GM21619 (cell line): Measurements from ENCODE around the gene EYA4.

Experiments
- ATAC-seq: cut with Tn5 transposase; IDR thresholded peaks from one replicate; pipeline ENCODE4 v1.9.1; 2021; ENCODE audit not compliant: unreplicated experiment

The EYA4 gene

DNA sequence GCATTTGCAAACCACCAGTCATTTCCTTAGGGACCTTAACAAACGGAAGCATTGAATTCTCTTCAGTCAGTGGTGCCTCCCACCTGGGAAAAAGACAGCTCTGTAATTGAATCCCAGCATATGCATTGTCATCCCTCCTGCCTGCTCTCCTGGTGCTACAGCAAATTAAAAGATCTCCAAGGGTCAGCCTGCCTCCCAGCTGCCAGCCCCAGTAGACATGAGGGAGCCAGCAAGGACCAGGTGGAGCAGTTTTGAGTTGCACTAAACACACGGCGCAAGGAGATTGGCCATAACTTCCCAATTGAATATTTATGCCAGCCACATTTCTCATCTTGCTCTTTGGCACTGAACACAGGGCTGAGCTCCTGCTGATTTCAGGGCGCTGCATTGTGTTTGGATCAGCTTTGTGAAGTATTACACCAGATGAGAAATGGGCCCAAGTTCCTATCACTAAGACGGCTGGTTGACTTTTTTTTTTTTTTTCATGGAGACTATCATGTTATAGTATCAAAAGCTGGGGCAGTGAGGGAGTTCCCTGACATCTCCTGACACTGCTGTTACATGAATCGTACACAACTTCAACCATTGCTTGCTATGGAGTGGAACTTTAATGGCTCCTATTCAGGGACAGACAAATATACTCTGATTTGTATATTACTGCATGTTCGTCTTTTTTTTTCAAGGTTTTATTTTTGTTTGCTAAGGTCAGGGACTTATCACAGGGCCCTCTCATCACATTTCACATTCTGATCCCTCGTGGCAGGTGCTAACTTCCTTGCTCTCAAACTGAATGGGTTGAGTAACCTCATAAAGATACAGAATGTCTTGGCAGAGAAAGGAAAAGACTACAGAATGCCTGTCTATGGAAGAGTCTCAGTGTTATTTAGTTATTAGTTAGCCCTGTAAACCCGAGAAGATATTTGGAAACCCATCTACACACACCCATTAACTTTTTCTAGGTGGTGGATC is 191.1 kb downstream of the EYA4 start:
- ATAC-seq: no peak

DNA sequence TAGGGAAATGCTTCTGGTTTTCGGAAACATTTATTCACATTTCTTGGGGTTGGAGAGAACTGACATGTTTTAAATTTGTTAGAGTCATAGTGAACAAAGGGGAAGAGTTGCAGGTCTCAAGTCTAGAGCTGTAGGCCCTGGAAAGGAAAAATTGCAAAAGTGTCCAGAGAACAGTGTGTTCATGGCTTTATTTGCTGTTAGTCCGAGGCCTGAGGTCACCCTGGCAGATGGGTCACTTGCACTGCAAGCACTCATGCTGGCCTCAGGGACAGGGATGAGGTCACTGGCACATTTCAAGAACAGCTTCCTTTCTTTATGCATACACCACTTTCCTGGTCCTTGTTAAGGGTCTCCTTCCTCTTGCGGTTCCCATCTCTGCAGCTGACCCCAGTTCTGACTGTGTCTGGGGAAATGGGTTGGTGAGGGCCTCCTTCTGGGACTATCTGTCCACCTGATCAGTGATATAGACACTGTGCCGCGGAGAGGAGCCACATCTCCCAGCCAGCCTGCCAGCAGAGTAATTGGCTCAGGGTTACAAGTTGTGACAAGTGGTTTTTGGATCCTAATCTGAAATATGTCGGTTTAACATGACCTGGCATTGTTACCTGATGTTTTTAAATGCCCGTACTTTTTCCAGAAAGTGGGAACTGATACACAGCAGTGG is 194.0 kb downstream of the EYA4 start:
- ATAC-seq: no peak

DNA sequence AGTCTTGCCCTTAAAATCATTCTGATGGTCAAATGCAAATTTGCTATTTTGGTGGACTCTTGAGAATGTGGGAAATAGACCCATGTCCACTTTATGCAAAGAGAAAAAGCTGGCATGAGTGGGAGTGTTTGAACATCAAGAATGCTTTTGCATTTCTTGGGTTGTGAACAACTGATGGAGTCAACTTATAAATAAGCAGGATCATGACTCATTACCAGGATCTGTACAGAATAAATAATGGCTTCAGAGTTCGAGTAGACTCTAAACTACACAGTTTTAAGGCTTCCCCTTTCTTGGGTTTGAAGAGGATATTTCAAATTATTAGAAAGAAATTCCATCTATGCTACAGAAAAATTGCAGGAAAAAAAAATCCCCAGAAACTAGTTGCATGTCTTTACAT is 195.5 kb downstream of the EYA4 start:
- no peak for ATAC-seq

DNA sequence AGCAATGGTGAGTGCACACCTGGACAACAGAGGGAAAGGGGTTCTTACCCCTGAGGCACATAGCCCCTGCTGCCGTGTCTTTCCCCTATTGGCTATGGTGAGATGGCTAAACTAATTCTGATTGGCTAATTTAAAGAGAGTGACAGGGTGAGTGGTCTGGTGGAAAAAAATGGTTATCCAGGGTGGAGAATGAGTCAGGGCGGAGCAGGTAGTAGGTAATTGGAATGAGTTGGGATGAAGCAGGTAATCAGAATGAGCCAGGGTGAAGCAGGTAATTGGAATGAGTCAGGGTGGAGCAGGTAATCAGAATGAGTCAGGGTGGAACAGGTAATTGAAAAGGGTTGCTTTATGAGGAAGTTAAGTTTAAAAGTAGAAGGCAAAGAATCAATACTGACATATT is 200.3 kb downstream of the EYA4 start:
- no peak for ATAC-seq

DNA sequence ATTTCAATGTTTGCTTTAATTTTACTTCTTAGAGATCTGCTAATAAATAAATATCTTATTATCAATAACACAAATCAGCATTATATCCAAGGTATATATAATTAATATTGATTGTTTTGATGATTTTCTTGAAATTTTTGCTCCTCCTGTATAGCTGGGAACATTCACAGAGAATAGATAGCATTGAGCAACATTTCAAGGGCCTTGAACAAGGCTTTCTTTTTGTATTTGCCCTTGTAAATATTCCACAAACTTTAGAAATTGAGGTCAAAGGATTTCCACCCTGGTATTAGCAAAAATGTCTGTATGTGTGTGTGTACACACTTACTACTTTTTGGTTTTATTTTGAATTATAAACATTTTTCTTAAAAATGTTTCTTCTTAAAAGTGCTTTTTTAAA is 205.6 kb downstream of the EYA4 start:
- ATAC-seq: no peak

DNA sequence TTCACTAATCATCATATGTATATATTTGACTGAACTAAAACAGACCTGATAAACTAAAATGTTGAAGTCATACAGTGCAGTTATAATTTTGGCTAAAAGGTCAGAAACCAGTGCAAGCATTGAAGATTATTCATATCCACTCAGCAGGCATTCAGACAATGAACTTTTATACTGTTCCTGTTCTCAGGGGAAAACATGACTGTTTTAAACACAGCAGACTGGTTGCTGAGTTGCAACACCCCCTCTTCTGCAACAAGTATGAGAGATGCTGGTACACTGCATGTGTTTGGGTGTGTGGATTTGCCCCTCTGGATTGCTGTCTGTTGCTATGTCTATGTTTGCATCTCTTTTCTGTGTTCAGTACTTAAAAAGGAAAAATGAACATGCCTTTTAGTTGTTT is 206.8 kb downstream of the EYA4 start:
- ATAC-seq: no peak

DNA sequence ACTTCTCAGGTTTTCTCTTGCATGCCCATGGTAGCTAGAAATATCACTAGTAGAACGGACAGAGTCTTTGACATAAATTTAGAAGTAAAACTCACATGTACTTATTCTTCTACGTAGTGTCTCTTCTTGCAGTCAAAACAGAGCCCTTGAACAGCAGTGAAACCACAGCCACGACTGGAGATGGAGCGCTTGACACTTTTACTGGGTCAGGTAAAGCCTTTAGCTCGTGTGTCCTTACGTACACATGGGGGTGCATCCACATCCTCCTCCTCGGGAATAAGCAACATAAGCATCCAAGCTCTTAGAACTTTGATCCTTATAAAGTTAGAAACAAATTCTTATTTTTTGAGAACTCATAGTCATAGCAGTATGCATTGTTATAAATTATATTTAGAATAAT is 215.3 kb downstream of the EYA4 start:
- ATAC-seq: no peak

DNA sequence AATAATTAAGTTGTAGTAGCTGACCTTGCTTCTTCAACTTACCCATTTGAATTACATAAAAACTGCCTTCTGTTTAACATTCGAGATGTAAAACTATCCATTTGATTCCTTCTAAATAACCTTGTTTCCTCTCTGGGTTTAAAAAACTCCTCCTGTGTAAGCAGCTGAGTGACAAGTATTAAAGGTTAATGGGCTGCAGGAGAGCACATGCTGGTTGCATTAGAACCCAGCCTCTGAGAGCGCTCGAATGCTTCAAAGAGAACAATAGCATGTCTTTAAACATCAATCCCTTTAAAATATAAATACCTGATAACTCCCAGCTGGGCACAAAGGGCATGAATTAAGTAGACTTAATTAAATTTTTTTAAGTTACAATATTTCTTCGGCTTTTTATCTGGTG is 215.8 kb downstream of the EYA4 start:
- no peak for ATAC-seq

DNA sequence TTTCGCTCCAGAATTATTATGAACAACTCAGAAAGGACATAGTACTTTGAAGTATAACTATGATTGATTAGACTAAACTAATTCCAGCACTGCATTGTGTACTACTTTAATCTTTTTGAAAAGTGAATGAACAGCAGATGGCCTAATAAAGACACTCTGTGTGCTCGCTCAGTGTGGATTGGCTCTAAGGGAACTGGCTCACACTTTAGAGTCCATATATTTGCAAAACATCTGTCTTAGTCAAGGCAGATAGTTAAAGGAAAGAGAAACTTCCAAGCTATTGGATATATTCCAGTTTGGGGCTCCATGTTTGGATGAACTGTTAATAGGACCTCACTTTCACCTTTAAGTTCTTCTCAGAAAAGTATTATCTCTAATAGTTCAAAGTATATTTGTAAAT is 218.9 kb downstream of the EYA4 start:
- no peak for ATAC-seq

DNA sequence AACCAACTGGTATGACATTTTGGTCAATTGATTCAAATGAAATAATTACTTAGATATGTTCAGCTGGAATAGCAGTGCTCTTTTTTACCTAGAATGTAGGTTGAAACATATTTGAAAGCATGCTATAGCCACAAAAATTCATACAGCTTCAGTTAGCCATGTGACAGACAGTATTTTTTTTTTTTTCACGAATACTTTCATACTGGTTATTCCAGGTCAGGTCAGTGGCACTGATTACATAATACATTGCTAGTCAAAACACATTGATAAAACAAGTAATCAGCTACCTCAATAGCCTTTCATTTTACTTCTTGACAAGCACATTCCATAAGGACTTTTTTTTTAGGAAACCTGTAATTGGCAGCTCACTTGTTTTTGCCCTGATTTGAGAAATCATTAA is 222.6 kb downstream of the EYA4 start:
- ATAC-seq: no peak

DNA sequence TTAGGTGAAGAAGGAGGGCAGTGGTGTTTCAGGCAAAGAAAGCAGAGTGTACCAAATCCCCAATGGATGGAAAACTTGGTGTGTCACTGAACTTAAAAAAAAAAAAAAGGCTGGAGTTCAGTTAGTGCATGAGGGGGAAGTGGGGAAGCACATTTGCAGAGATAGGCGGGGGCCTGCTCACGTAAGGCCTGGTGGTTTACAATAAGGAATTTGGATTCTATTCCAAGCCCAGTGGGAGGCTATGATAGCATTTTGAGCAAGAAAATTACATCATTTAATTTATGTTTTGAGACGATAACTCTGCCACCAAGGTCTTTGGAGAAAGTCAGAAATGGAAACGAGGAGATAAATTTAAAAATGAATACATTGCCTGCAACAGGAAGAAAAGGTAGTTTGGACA is 225.5 kb downstream of the EYA4 start:
- no peak for ATAC-seq

DNA sequence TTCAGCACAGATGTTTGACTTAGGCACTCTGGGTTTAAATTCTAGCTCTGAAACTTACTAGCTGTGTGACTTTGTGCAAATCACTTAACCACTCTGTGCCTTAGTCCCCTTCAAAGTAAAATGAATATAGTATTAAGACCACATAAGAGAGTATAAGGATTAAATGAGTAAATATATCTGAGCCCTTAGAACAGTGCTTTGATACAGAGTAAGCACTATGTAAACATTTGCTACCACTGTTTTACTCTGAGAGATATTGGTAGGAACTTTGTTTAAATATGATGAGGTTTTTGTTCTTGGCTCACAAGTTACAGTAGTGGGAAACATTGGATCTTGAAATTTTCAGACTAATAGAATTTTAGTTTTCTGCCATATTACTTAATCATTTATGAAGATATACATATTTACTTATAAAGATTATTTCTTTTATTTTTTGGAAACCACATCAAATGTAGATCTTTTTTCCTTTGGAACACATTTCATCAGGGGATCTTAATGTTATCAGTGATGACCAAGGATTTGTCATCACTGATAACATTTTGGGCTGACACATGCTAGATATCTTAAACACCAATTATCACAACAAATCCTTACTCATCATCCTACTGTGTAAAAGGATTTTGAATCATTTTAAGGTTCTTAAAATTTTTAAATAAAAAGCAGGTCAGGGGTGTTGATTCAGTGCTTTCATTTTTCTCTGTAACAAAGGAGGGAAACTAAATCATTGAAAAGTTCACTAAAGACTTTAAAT is 226.2 kb downstream of the EYA4 start:
- no peak for ATAC-seq

DNA sequence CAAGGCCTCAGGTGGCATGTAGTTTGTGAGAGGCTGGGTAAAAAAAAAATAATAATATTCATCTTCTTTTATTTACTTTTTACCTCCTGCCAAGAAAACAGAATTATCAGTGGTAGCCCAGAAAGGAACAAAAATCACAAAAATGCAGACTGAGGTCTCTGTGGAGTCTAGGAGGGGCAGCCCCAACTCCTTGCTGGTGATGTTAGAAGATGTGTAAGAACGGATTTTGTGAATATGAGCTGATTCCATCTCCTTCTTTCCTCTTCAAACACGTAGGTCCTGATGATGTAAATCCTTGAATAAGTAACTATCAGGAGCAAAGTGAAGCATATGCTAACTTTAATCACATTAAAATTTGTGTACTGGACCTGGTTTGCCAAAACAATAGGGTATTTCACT is 226.8 kb downstream of the EYA4 start:
- ATAC-seq: no peak

DNA sequence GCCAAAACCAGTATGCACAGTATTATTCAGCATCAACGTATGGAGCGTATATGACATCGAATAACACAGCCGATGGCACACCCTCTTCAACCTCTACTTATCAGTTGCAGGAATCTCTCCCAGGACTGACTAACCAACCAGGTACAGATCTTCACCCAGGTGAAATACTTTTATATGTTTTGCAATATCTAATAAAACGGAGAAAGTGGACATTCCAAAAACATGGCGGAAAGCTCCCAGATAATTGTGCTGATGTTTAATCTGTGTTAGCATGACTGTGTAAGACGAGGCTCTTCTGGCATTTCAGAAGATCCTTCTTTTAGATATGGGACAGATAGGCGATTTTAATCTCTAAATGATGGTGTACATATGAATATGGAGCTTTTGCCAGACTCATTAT is 227.4 kb downstream of the EYA4 start:
- ATAC-seq: no peak

DNA sequence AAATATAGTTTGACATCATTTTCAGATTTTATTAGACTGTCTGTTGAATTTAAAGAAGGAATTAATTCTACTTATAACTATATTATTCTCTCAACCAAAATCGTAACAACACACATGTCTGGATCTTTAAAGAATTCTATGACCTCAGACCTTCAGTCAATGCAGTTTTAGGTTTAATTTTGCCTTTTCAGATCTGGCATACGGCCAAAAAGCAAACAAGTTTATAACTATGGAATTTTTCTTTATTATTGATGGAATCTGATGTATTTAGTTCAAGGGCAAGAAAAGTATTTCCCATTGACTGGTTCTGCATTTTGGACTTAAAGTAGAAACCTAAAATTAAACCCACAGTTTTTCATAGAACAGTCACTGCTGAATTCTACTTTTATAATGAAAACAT is 233.4 kb downstream of the EYA4 start:
- ATAC-seq: no peak

DNA sequence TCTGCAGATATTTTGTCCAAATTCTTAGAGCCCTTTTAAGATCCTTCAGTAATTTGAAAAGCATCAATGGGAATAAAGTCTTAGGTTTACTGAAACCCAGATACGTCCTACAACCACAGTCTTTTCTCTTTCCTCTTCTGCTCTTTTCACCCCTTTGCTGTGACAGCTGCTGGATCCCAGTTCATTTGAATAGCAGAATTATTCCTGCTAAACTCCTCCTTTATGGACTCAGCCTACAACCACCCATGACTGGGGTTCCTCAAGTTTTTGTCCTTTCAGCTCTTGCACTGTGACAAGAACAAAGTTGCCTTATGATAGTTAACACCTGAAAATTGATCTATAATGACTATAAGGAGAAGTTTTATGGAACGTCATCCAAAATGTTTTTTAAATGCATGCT is 237.5 kb downstream of the EYA4 start:
- ATAC-seq: no peak

DNA sequence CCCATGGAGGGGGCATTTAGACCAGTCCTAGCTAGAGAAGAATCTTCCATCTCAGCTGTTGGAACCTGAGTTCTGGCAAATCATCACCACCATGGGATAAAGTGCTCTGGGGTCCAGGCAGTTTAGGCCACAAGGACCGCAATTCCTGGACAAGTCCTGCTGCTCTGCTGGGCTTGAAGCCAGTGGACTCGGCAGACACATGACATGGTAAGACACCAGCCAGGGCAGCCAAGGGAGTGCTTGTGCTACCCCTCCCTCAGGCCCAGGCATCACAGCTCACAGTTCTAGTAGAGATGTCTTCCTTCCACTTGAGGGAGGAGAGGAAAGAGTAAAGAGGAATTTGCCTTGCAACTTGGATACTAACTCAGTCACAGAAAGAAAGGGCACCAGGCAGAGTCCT is 246.0 kb downstream of the EYA4 start:
- no peak for ATAC-seq

DNA sequence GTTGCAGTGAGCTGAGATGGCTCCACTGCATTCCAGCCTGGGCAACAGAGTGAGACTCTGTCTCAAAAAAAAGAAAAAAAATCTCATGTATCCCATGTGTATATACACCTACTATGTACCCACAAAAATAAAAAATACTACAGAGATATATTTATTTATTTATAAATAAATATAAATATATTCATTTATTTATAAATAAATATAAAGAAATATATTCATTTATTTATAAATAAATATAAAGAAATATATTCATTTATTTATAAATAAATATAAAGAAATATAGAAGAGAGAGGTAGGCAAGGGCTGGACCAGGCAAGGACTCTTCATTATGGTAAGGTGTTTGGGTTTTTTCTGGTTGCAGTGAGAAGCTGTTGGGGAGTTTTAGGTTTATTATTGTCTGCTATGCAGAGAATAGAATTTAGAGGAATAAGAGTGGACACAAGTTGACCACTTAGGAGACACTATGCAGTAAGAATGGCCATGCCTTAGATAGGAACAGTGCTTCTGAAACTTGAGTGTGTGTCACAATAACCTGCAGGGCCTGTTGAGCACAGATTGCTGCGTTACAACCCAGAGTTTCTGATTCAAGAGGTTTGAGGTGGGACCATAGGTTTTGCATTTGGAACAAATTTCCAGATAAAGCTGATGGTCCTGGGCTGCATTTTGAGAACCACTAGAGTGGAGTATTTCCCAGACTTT is 254.2 kb downstream of the EYA4 start:
- no peak for ATAC-seq

DNA sequence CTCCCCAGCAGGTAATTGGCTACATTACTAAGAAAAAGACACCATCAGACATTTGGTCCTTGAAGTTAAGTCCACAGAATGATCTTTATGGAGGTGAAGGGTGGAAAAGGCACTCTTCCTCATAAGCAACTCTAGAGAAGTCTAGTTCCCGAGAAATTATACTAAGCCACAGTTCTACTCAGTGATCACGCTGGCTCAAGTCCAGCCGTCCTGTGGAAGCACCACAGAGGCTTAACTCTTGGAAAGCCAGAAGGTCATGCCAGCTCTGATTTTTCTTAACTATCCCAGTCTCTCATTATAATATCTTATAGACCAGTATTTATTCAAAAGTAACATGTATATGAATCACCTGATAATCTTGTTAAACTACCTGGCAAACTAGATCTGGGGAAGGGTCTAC is 258.5 kb downstream of the EYA4 start:
- ATAC-seq: no peak

DNA sequence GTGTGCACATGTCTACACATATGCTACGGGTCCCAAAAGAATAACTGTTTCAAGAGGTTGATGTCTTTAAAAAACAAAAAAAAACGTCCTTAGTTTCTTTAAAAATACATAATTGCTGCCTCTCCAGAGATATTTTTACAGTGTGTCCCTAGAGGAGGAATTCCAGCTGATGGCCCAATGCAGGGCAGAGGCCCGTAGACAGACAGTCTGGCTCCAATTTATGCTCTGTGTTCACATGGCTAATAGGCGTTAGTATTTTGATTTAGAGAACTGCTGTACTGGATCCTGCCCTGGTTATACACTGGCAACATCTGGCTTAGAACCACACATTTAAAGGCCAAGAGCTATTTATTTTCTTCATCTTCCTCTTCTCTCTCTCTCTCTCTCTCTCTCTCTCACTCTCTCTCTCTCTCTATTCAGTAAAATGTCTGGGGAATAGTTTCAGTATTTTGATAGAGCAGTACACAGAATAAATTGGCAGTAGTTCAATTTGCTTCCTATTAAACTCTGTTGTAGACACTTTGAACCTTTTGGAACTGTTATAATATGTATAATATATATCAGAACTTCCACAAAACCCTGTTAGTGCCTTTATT is 260.6 kb downstream of the EYA4 start:
- ATAC-seq: no peak
